EL (cell line): ENCODE results near the gene PLCL2.

ENCODE experiments used
- DNase-seq: peaks from one replicate; pipeline ENCODE4 v3.0.0-alpha.2; 2016

The PLCL2 gene

DNA sequence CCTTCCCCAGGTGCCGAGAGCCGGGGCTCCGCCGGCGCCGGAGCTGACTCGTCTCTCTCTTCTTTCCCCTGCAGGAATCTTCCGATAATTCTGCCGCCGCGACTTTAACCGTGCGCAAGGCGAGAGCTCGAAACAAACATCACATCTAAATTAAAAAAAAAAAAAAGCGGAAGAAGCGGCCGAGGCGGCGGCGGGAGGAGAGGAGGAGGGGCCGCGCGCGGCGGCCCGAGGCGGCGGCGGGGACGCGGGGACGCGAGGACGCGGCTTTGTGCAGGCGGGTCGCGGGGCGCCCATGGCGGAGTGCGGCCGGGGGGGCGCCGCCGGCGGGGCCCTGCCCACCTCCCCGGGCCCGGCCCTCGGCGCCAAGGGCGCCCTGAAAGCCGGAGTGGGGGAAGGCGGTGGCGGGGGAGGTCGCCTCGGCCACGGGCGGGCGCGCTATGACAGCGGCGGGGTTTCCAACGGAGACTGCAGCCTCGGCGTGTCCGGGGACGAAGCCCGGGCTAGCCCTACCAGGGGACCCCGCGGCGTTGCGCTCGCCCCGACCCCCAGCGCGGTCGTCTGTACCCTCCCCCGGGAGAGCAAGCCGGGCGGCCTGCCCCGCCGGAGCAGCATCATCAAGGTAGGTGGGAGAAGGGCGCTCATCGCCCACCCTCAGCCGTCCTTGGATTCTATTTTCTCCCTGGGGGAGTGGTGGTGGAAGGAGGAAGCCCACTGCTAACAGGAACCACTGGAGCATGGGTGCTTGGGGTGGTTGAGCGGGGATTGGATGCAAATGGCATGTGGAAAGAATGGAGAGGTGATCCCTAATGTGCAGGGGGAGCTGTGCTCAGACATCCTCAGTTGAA is at the start of gene PLCL2:
TSS of gene PLCL2 (plus strand) at position 208 of the 845 bp plus-strand sequence. CDS start at position 293, 85 bp downstream.
- peak; percentile 61 for DNase-seq

DNA sequence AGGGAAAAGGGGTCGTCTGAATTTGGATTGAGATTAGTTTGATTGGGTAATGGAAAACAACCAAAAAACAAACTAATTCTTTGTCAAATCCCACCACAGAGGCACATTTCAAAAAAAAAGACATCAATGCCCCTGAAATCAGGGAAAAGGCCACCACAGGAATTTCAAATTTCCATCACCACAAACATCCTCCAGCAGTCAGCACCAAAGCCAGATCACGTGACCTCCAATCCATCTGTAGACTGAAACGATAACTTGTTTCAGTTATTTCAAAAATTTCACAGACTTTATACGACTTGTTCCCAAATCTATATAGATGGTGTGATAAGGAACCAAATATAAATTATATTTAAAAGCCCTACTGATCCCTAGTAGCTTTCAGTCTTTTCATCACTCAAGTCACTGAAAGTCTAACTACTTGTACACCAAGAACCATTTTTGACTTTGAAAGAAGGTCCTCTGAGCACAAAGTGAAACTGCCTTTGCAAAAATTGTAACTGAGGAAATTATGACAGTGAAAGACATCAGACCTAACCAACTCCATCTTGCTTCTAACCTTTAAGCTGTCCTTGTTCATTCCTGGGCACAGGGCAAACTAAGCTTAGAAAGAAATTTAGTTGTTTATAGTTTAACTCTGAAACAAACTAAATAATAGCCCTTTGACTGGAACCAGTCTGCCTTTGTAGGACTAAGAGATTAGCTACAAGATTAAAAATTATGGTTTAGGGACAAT is 48.1 kb upstream of the PLCL2 start:
- peak; percentile 5 for DNase-seq

DNA sequence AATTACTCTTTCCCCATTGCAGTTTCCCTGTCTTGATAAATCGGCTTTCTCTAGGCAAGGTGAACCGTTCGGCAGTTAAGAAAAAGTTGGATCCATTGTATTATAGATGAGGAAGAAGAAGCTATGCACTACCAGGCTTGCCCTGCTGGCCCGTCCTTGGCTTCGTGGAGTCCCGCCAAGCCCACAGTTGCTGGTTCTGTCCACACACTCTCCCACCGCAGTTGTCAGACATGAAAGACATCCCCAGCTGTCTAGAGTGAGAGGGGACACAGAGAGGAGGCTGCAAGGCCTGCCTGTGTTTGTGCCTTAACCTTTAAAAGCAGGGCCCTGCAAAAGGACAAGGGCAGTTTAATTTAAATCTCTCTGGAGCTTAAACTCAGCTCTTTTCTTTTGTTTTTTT is 47.2 kb upstream of the PLCL2 start:
- no peak for DNase-seq

DNA sequence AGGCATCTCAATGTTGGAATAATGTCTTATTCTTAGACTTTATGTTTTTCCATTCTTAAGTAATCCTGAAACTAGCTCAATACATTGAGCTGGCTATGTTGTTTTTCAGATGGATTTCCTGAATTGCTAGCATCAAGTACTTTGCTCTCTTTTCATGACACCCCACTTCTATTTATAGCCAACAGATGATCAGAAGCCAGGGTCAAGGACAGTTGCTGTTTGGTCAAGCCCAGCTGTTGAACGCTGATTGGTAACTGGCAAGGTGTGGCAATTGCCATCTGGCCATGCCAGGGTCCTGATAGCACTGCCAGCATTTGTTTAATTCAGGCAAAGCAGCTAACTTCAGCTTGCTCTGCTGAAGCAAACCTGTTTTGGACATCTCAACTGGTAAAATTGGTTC is 46.2 kb upstream of the PLCL2 start:
- DNase-seq = no peak

DNA sequence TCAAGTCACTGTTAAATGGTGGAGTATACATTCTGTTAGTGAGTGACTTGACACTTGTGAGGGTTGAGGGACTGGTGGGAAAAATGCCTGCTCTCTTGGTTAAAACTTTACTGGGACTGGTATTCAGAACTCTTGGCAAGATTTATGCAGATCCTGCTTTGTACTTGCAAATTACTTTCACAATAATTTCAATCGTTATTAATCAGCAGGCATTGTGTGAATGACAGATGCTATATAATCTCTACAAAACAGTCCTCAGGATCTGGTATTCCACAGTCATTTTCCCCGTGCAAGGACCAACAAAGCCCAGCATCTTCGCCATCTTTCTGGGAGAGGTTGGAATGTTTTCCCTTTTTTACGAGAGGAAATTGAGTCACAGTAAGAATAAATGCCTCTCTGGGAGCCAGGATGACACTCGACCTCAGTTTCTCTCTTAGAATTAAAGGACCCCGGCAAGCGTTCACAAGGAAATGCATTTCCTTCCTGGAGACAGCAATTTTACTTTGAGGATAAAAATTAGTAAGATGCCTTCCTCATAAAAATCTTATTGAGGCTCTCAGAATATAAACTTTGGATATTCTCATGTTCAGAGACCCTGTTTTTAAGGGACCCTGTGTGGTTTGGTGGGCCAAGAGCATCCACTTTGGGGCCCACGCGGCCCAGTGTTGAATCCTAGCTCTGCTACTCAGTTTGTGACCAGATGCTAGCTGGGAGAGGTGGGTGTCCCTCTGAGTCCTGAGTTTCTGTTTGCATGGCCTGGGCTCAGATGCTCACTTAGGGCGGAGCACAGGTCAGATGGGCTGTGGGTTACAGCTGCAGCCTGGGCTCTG is 45.3 kb upstream of the PLCL2 start:
- DNase-seq = no peak

DNA sequence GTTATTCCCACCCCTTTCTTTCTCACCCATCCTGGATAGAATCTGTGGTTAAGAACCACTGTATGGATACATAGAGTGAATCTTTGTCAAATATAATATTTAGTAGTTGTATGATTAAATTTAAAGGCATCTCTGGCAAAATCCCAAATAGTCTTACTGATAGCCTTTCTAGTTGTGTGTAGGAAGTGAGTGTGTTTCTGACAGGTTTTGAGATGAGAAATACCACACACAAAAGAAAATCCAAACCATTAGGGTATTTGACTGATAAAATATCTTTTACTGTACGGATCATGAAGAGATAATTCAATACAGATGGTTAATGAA is 44.7 kb upstream of the PLCL2 start:
- peak; percentile 20 for DNase-seq

DNA sequence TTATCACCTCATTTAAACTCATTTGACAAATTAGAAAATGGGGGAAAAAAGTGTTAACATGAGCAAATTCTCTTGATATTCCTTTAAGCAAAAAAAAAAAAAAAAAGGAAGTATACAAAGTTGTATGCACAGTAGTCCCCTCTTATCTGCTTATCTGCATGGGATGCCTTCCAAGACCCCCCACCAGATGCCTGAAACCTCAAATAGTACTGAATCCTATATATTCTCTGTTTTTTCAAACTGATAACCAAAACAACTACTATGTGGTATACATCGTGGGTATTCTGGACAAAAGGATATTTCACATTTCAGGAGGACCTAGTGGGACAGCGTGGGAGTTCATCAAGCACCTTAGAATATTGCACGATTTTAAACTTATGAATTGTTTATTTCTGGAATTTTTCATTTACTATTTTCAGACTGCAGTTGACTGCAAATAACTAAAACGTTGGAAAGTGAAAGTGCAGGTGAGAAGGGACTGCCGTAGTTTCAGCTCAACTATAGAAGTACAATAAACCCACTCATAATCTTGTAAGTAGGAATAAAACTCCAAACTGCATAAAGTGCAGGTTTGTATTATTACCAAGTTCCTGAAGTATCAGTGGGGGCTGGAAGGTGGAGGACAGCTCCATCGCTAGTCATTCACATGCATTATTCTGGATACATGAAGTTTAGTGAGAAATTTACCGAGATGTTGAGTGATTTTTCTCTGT is 43.6 kb upstream of the PLCL2 start:
- no peak for DNase-seq

DNA sequence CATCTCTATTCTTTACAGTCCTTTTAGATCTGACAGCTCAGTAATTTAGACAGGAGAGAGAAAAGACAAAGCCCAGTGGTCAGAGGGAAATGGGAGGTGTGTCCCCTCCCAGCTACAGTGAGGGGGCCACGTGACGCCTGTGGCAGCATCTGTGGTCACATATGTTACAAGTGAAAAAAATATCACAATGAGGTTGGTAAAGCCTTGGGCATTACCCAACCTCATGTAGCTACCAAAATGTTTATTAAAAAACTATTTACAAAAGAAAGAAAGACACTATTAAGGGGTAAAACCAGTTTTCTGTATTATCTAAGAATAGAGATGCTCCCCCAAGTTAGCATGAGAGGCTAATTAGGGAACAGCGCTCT is 42.9 kb upstream of the PLCL2 start:
- DNase-seq = no peak

DNA sequence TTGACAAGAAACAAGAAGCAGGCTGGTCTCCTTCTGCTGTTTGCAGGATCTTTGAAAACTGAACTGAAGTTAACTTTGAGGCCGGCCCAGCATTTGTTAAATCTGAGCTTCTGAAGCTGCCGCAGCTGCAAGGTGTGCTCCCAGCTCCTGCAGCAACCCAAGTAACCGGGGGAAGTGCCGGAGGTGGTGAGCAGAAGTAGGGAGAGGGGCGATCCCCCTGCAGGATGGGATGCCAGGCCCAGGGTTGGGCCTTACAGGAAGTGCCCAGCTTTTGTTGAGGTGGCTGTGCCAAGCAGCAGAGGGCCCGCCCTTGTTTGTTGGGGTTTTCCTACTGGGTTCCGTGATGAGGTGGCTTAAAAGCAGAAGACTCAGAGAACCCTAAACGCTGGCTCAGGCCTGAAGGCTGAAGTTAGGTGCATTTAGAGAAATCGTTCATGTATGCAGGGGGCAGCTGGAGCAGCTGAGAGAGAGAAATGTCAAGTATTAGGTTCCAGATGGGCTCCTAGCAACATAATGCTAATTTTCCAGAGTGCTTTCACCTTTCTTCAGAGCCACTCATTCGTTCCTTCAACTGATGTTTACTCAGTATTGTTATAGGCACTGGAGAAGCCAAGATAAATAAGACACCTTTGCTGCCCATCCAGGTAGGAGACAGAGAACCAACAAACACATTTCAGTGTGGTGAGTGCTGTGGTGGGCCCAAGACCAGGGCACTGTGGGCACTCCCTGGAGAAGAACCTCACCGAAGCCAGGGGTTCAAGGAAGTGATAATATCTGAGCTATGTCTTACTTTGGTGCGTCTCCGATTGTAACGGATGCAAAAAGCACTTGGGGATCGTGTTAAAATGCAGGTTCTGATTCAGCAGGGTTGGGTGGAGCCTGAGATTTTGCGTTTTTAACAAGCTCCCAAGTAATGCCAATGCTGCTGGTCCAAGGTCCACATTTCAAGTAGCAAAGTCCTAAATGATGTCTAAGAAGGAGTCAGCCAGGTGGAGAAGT is 42.2 kb upstream of the PLCL2 start:
- no peak for DNase-seq

DNA sequence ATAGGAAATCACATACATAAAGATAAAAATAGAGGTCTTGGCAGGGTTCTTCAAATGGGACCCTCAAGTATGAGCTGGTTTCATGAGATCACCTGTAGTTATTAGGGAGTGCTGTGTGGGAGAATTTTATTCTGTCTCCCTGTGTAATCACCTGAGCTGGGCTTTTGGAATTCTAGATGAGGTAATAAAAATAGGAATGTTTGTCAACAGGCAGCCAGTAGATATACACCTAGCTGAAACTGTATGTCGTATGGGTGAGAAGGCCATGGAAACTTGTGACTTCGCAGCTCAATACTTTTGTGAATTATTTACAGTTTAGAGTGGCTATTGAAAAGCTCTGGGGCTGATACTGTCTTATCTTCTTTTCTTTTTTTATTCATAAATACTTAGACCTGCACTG is 40.5 kb upstream of the PLCL2 start:
- no peak for DNase-seq

DNA sequence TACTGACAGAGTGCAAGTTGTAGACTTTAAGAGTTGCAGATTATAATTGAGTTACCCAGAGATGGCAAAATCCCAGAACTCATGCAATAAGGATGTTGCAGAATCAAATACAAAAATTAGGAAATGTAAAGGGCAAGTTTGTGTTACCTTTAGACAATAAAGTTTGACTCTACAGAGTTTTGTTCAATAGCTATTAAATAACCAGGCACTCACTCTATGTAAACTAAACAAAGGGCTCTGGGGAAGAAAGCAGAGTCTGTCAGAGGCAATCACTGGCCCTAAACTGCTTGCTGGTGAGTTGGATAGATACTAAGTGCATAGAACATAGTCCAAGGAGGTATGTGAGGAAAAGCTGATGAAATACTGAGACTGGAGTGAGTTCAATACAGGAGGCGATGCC is 40.0 kb upstream of the PLCL2 start:
- no peak for DNase-seq

DNA sequence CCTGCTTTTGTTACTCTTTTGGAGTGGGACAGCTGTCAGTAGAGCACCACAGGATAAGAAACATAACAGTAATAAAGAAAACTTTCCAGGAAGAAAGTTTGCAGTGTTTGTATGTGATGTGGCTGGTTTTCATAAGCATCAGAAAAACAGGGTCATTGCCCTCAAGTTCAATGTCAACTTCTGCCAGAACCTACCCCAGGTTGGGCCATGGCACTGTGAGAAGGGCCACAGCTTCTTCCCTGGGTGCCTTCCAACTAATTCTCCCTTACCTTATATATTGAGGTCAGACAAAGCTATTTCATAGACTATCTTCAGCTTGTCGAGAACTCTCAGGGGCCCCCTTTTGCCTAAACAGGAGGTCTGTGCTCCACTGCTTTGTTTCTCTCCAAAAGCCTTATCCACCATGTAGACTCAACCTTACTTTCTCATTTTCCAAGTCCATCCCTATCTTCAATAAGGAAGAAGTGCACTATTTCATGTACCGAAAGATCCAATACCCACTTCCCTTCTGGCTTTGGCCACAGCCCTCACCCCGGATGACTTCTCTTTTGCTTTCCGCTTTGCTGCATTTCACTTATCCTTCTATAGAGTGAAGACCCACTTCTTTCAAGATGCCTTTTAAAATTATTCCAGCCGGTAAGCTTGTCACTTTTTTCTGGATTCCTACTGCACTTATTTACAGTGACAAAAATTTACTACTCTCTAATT is 38.2 kb upstream of the PLCL2 start:
- DNase-seq = no peak

DNA sequence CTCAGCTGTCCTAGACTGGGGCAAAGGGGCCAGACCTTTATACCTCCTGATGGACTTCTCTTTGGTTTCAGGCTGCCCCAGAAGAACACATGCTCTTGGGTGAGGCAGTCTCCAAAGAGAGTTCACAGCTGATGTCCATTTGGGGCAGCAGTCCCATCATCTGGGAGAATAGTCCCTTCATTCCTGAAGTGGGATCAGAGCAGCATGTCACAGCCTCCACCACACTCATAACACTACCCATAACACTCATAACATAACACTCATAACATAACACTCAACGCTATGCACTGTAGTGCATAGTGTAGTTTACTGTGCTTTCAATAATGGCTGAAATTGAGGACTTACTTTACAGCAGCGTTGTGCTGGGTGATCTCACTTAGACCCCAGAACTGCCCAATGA is 36.7 kb upstream of the PLCL2 start:
- no peak for DNase-seq

DNA sequence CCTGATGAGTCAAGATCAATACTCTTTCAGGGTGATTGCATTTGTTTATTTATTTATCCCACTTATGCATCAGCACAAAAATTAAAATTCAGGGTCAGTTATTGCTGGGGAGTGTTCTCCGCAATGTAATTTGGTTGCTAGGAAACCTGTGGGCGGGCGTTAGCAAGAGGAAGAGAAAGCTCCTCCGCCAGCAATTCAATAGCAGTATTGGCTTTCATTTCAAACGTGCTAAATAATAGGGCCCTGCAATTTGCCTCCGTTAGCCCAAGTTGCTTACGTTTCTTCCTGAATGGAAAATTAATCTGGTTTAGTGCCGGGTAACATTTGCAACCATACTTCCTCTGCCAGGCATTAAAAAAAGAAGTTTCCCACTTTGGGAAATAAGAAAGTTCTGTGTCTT is 35.5 kb upstream of the PLCL2 start:
- no peak for DNase-seq

DNA sequence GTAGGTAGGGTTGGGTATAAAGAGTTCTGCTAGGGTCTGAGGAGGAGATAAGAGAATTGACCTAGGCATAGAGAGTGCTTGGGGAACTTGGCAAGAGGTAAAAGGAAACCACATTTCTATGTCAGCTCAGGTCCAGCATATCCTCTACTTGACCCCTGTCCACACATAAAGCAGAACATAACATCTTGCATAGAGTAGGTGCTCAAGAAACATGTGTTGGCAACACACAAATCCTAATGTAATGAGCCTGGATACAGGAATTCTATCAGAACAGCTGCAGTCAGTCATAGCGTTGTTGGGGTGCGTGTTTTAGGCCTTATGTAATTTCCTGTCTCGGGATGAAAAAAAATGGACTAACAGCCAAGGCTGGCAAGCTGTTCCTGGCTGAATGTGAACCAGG is 35.0 kb upstream of the PLCL2 start:
- DNase-seq = peak; percentile 78

DNA sequence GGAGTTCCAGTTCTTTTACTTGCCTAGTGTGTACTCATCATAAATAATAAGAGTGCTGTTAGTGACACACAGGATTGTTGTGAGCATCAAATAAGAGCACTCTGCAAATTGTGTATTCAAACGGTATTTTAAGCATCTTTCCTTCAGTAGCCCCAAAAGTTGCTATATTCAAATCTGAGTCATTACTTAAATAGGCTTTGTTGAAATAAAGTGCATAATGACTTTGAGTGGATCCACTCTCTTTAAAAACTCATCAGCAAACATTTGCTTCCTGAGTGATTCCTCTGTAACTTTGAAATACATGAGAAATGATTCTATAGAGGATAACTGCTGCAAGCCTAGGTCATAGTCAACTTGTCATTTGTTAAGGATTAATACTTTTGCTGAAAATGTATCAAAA is 29.3 kb upstream of the PLCL2 start:
- no peak for DNase-seq

DNA sequence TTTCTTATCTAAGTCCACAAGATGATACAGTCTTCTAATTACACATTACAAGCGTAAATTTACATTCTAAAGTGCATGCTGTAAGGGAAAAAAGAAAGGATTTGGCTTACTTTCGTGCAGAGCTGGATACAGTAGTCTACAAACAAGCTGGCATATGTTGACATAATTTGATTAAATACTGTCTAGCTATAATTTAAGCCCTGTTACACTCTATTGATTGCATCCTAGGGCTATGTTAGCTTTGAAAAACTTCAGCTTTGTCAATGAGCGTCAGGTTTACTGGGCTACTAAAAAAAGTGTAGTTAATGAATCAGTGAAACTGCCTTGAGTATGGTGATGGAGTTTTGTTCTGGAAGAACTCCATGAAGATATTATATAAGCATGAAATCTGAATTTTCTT is 24.5 kb upstream of the PLCL2 start:
- DNase-seq = no peak

DNA sequence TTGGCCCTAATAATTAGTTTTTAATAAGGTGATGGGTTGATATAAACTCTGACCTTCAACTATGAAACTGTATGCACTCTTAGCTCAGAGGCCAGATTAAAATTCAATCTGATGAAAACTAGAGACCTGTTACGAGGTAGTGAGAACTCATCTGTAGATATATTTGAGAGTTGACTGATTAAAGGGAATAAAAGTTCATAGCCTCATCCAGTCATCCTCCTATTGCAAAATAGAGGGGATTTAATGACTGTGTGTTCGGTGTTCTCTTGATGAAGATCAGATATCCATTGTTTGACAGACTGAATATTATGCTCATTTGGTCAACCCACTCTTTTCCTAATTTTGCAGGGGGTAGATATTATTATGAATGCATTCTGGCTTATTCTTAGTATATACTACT is 23.3 kb upstream of the PLCL2 start:
- no peak for DNase-seq

DNA sequence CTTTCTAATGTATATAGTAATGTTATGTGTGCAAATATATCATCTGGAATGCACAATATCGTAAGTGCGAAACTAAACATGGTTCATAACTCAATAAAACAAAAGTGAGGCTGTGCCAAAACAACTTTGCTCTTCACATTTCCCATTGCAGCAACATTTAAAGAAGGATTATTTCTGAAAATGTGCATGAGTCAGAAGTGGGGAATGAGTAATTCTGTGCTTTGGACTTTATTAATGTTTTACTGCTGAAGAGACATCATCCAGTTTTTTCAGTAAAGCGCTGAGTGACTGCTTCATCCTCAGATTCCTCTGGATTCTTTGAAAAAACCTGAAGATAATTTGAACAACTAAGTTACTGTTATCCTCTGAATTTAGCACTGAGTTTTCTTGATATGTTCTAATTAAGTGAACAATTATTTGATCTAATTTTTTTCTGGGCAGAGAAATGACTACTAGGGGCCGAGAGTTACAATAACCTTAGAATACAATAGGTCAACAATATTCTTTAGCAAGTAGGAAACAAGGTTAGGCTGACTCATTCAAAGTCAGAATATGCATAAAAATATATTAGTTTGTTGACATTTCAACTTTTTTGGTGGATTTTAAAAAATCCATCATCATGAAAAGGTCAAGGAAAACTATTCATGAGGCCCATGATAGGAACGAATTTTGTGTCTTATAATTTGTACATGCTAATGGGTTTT is 20.0 kb upstream of the PLCL2 start:
- peak; percentile 82 for DNase-seq

DNA sequence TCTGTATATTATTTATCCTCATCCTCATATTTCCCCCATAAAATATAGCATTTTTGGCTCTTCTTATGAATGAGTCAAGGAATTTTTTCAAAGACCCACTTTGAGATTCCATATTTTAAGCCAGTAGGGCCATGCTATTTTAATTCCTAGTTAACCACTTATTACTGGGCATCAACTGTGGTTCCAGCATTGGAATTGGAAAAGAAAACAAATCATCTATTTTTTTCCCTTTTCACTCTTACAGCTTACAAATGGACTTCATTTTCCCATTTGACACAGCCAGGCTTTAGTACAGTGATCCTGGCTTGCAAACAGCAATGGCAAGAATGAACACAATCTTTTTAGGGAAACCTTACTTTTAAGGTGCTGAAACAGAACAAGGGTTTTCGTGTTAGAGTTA is 19.4 kb upstream of the PLCL2 start:
- peak; percentile 52 for DNase-seq
